Measurements from ENCODE around the gene ZNF512B.
"Not testable (repeated sequence)": the region's sequence is repeated elsewhere in the genome, so short reads cannot be mapped to it uniquely, and the experiment has no call there.

ZNF512B gene

GRCh38 chr20:63977739-63978276, 8.1 kb upstream of the ZNF512B start:
- peak; percentile 7; the same call in 2 of the 3 replicates for ATAC-seq
- TF ChIP-seq GLIS3 (CRISPR knock-in tag; IDR thresholded peaks at IDR 0.05), result no peak
- no peak for TF ChIP-seq ZFP30 (CRISPR knock-in tag; IDR thresholded peaks at IDR 0.05)
- TF ChIP-seq ISL1 (CRISPR knock-in tag; IDR thresholded peaks at IDR 0.05), result no peak
- TF ChIP-seq ZNF8 (CRISPR knock-in tag; IDR thresholded peaks at IDR 0.05), result no peak
- no peak for TF ChIP-seq CSRNP3 (CRISPR knock-in tag; IDR thresholded peaks at IDR 0.05)
- no peak for TF ChIP-seq ZC3H10 (CRISPR knock-in tag; IDR thresholded peaks at IDR 0.05)
- no peak for TF ChIP-seq SNAI2 (CRISPR knock-in tag; IDR thresholded peaks at IDR 0.05)
- no peak for TF ChIP-seq TSHZ2 (CRISPR knock-in tag; IDR thresholded peaks at IDR 0.05)
- TF ChIP-seq ZFP3 (CRISPR knock-in tag; IDR thresholded peaks at IDR 0.05), result no peak
- no peak for TF ChIP-seq TCF4 (CRISPR knock-in tag; IDR thresholded peaks at IDR 0.05; ENCODE audit: borderline replicate concordance)
- TF ChIP-seq ZNF565 (CRISPR knock-in tag; conservative IDR thresholded peaks at IDR 0.05; ENCODE audit: low read depth), result no peak
- no peak for TF ChIP-seq OSR1 (CRISPR knock-in tag; IDR thresholded peaks at IDR 0.05)
- TF ChIP-seq RARB (CRISPR knock-in tag; IDR thresholded peaks at IDR 0.05), result no peak
- no peak for TF ChIP-seq CREB5 (CRISPR knock-in tag; IDR thresholded peaks at IDR 0.05; ENCODE audit: low read depth)
- no peak for TF ChIP-seq ARNTL (CRISPR knock-in tag; IDR thresholded peaks at IDR 0.05; ENCODE audit: borderline replicate concordance, low read depth)
- TF ChIP-seq PPARA (CRISPR knock-in tag; IDR thresholded peaks at IDR 0.05; ENCODE audit: borderline replicate concordance), result no peak

- no peak for ATAC-seq
- TF ChIP-seq OSR1 (CRISPR knock-in tag; IDR thresholded peaks at IDR 0.05) (no peak), ZFP30 (CRISPR knock-in tag; IDR thresholded peaks at IDR 0.05) (no peak), BACH2 (CRISPR knock-in tag; IDR thresholded peaks at IDR 0.05; ENCODE audit: borderline replicate concordance) (no peak), ZNF8 (CRISPR knock-in tag; IDR thresholded peaks at IDR 0.05) (no peak), GLIS3 (CRISPR knock-in tag; IDR thresholded peaks at IDR 0.05) (no peak), TCF4 (CRISPR knock-in tag; IDR thresholded peaks at IDR 0.05; ENCODE audit: borderline replicate concordance) (no peak), POU6F1 (CRISPR knock-in tag; IDR thresholded peaks at IDR 0.05; ENCODE audit: borderline replicate concordance, low read depth) (no peak), ESRRG (CRISPR knock-in tag; IDR thresholded peaks at IDR 0.05) (no peak), PPARA (CRISPR knock-in tag; IDR thresholded peaks at IDR 0.05; ENCODE audit: borderline replicate concordance) (no peak), ARNTL (CRISPR knock-in tag; IDR thresholded peaks at IDR 0.05; ENCODE audit: borderline replicate concordance, low read depth) (no peak), RARB (CRISPR knock-in tag; IDR thresholded peaks at IDR 0.05) (no peak), SNAI2 (CRISPR knock-in tag; IDR thresholded peaks at IDR 0.05) (no peak), PATZ1 (CRISPR knock-in tag; IDR thresholded peaks at IDR 0.05; ENCODE audit: borderline replicate concordance) (no peak), ZNF565 (CRISPR knock-in tag; conservative IDR thresholded peaks at IDR 0.05; ENCODE audit: low read depth) (no peak), TSHZ2 (CRISPR knock-in tag; IDR thresholded peaks at IDR 0.05) (no peak), ISL1 (CRISPR knock-in tag; IDR thresholded peaks at IDR 0.05) (no peak), ZNF70 (CRISPR knock-in tag; IDR thresholded peaks at IDR 0.05) (no peak)
These were observed 7.4 kb upstream of the ZNF512B start for GRCh38 chr20:63976980-63977738.

GRCh38 chr20:63976511-63976910, 6.8 kb upstream of the ZNF512B start:
- not testable (repeated sequence) for ATAC-seq

All from SK-N-SH treated with all-trans-retinoic acid at 6 μM for 48 hours (cell line).